OCI-LY1 (cell line): Measurements from ENCODE around the gene MOB1B.

Source experiments
- H2AFZ ChIP-seq: fragments of 200-600 bp; sonication (generic), shearing (Covaris generic); 2 replicates; pipeline ENCODE4 v1.6.0; 2014; ENCODE audit warnings: antibody characterized with exemption, mild to moderate bottlenecking, low read length
- H3F3A ChIP-seq: fragments of 200-600 bp; sonication (generic), shearing (Covaris generic); 2 replicates; pipeline ENCODE4 v1.6.0; 2014; ENCODE audit warnings: mild to moderate bottlenecking, antibody characterized with exemption, low read length, moderate library complexity; ENCODE audit not compliant: insufficient read depth
- H3K27ac ChIP-seq: fragments of 200-600 bp; sonication (generic); 2 replicates; pipeline ENCODE4 v1.5.1; 2014; ENCODE audit warnings: low read length, mixed run types, mild to moderate bottlenecking, low read depth; ENCODE audit not compliant: poor library complexity, severe bottlenecking
- H3K27me3 ChIP-seq: fragments of 200-600 bp; sonication (generic); 2 replicates; pipeline ENCODE4 v1.6.0; 2014; ENCODE audit warnings: antibody characterized with exemption, mild to moderate bottlenecking, low read length, moderate library complexity; ENCODE audit not compliant: insufficient read depth
- H3K36me3 ChIP-seq: fragments of 200-600 bp; sonication (generic); 2 replicates; pipeline ENCODE4 v1.6.1; 2014; ENCODE audit warnings: mild to moderate bottlenecking, antibody characterized with exemption, low read length, moderate library complexity, mixed read lengths; ENCODE audit not compliant: insufficient read depth
- H3K4me1 ChIP-seq: fragments of 200-600 bp; sonication (generic); 2 replicates; pipeline ENCODE4 v1.5.1; 2014; ENCODE audit warnings: mild to moderate bottlenecking, low read length, moderate library complexity; ENCODE audit not compliant: insufficient read depth, severe bottlenecking
- H3K4me2 ChIP-seq: fragments of 200-600 bp; sonication (generic), shearing (Covaris generic); 2 replicates; pipeline ENCODE4 v1.6.1; 2014; ENCODE audit warnings: low read length
- H3K4me3 ChIP-seq: fragments of 200-600 bp; sonication (generic); 2 replicates; pipeline ENCODE4 v1.5.1; 2014; ENCODE audit warnings: low read length, low read depth, mild to moderate bottlenecking, mixed read lengths; ENCODE audit not compliant: poor library complexity, severe bottlenecking
- H3K79me2 ChIP-seq: fragments of 200-600 bp; shearing (Covaris generic); 2 replicates; pipeline ENCODE4 v1.6.1; 2016; ENCODE audit warnings: mixed run types, low read length, mixed read lengths; ENCODE audit not compliant: insufficient read depth
- H3K9ac ChIP-seq: fragments of 200-600 bp; sonication (generic), shearing (Covaris generic); 2 replicates; pipeline ENCODE4 v1.6.1; 2014; ENCODE audit warnings: mild to moderate bottlenecking, low read length, mixed read lengths
- H3K9me2 ChIP-seq: fragments of 200-600 bp; sonication (generic), shearing (Covaris generic); 2 replicates; pipeline ENCODE4 v1.6.1; 2014; ENCODE audit warnings: low read depth, mild to moderate bottlenecking, low read length, mixed read lengths
- H3K9me3 ChIP-seq: fragments of 200-600 bp; shearing (Covaris generic); 2 replicates; pipeline ENCODE4 v1.6.1; 2014; ENCODE audit warnings: low read length, mixed read lengths
- H4K20me1 ChIP-seq: fragments of 200-600 bp; sonication (generic), shearing (Covaris generic); 2 replicates; pipeline ENCODE4 v1.6.0; 2016; ENCODE audit warnings: mild to moderate bottlenecking, low read length; ENCODE audit not compliant: insufficient read depth
- EZH2 ChIP-seq: fragments of 200-600 bp; sonication (generic), shearing (Covaris generic); IDR thresholded peaks from 2 replicates; pipeline ENCODE4 v1.8.0; 2017; ENCODE audit warnings: borderline replicate concordance, mixed run types, mild to moderate bottlenecking, antibody characterized with exemption, low read length, moderate library complexity, mixed read lengths
- TF ChIP-seq, protein P1 (sequence below): fragments of 200-600 bp; sonication (generic), shearing (Covaris generic); IDR thresholded peaks from 2 replicates; pipeline ENCODE4 v1.5.1; 2017; ENCODE audit warnings: mild to moderate bottlenecking, antibody characterized with exemption, low read length, moderate library complexity, mixed read lengths

The MOB1B gene

DNA sequence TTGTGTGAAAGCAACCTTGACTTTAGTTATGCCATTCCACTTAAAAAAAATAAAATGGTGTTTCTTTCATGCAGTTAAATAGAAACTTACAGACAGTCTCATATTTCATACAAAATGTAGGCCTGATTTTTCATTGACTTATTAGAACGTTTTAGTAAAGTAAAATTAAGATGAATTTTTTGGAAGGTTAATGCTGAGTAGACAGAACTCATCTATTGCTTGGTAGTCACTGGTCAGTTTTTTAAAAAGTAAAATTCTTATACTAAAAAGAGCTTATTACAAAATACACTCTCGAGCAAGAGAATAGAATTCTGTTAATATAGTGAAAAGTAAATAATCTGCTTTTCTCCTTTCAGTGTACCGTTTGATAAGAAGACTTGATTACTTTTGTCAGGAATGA lies 21.4 kb upstream of the MOB1B start:
- H3K9me2 ChIP-seq = no peaks in the 10 kb centered on the region
- no peak overlapping the region for H3K27ac ChIP-seq
- H3K36me3 ChIP-seq = no peaks in the 10 kb centered on the region
- no peaks in the 10 kb centered on the region for H3K27me3 ChIP-seq
- no peak for TF ChIP-seq EZH2
- H2AFZ ChIP-seq = no peak overlapping the region
- H3K4me3 ChIP-seq = no peak overlapping the region
- H4K20me1 ChIP-seq = no peaks in the 10 kb centered on the region
- no peak overlapping the region for H3K4me2 ChIP-seq
- no peaks in the 10 kb centered on the region for H3K9me3 ChIP-seq
- peaks cover 1% of the 10 kb centered on the region for H3K4me1 ChIP-seq
- no peak overlapping the region for H3K9ac ChIP-seq
- H3K79me2 ChIP-seq = no peaks in the 10 kb centered on the region
- H3F3A ChIP-seq = no peaks in the 10 kb centered on the region

DNA sequence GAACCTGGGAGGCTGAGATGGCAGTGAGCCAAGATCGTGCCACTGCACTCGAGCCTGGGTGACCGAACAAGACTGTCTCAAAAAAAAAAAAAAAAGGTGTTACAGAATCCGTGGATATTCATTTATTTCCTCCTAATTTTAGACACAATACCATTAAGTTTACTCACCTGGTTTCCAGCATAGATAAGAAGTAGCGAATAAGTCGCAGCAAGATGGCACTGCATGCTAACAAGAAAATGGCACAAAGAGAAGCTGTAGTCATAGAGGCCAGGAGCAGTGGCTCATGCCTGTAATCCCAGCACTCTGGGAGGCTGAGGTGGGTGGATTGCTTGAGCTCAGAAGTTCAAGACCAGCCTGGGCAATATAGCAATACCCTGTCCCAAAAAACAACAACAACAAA lies 17.0 kb upstream of the MOB1B start:
- Histone ChIP-seq H3K9me2 (no peaks in the 10 kb centered on the region), H4K20me1 (no peaks in the 10 kb centered on the region), H3K9ac (no peak overlapping the region), H3F3A (no peaks in the 10 kb centered on the region), H3K4me3 (no peak overlapping the region), H3K4me1 (no peaks in the 10 kb centered on the region), H3K9me3 (no peaks in the 10 kb centered on the region), H3K79me2 (no peaks in the 10 kb centered on the region), H2AFZ (no peak overlapping the region), H3K4me2 (no peak overlapping the region), H3K36me3 (no peaks in the 10 kb centered on the region), H3K27me3 (no peaks in the 10 kb centered on the region), H3K27ac (no peak overlapping the region)
- TF ChIP-seq EZH2 = no peak
- TF ChIP-seq, protein P1, sequence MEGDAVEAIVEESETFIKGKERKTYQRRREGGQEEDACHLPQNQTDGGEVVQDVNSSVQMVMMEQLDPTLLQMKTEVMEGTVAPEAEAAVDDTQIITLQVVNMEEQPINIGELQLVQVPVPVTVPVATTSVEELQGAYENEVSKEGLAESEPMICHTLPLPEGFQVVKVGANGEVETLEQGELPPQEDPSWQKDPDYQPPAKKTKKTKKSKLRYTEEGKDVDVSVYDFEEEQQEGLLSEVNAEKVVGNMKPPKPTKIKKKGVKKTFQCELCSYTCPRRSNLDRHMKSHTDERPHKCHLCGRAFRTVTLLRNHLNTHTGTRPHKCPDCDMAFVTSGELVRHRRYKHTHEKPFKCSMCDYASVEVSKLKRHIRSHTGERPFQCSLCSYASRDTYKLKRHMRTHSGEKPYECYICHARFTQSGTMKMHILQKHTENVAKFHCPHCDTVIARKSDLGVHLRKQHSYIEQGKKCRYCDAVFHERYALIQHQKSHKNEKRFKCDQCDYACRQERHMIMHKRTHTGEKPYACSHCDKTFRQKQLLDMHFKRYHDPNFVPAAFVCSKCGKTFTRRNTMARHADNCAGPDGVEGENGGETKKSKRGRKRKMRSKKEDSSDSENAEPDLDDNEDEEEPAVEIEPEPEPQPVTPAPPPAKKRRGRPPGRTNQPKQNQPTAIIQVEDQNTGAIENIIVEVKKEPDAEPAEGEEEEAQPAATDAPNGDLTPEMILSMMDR = peak; percentile 28; the same call in 1 of the 2 replicates

DNA sequence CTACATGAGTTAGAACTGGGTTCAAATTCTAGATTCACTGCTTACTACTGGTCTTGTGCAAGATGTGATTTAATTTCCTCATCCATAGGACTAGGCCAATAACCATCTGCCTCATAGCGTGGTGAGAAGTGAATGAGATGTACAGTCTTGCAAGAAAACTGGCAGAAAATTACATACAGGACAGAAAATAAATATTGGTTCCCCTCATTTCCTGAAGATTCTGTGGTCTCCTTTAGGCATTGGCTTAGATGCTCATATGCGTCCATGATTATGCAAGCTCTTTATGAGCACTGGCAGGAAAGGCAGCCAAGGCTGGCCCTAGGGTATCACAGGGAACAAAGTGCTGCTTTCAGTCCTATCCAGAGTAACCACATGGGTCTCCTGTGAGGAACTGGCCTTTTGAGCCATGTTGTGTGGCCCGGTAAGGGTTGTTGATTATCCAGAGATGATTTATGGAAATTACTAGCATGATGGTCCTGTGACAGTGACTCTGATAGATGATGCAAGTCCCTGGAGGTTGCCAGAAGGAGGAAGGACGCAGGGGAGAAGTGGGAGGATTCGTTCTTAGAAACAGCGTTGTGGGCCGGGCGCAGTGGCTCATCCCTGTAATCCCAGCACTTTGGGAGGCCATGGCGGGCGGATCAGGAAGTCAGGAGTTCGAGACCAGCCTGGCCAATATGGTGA lies 9.9 kb upstream of the MOB1B start:
- H3K4me2 ChIP-seq = no peak overlapping the region
- H3K4me1 ChIP-seq = peaks cover 12% of the 10 kb centered on the region
- no peaks in the 10 kb centered on the region for H3K9me3 ChIP-seq
- no peak overlapping the region for H2AFZ ChIP-seq
- H3K9ac ChIP-seq = no peak overlapping the region
- H3K27me3 ChIP-seq = no peaks in the 10 kb centered on the region
- no peak for TF ChIP-seq EZH2
- TF ChIP-seq, protein P1 = no peak
- no peak overlapping the region for H3K4me3 ChIP-seq
- no peaks in the 10 kb centered on the region for H3K79me2 ChIP-seq
- H3F3A ChIP-seq = no peaks in the 10 kb centered on the region
- no peaks in the 10 kb centered on the region for H3K9me2 ChIP-seq
- H4K20me1 ChIP-seq = no peaks in the 10 kb centered on the region
- H3K36me3 ChIP-seq = no peaks in the 10 kb centered on the region
- no peak overlapping the region for H3K27ac ChIP-seq

DNA sequence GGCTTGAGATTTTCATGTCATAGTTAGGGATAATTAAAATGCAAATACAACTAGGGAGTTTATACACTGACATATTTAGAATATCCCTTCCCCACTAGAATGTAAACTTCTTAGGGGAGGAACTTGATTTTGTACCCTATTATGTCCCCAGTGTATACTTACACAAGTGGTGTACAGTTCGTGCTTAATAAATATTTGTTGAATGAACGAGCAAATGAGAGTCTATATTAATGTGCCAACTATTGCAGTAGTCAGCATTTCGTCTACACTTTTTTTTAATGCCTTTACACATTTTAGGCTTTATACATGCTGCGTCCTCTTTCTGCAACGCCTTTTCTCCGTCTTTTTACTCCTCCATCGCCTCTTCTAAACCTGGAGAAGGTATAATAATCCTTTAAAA lies 8.4 kb upstream of the MOB1B start:
- Histone ChIP-seq H3K9me3 (no peaks in the 10 kb centered on the region), H3K79me2 (no peaks in the 10 kb centered on the region), H3K27me3 (no peaks in the 10 kb centered on the region), H3K27ac (no peak overlapping the region), H2AFZ (no peak overlapping the region), H3K9me2 (no peaks in the 10 kb centered on the region), H3K4me2 (no peak overlapping the region), H3K4me3 (no peak overlapping the region), H4K20me1 (no peaks in the 10 kb centered on the region), H3F3A (no peaks in the 10 kb centered on the region), H3K4me1 (peaks cover 12% of the 10 kb centered on the region), H3K36me3 (no peaks in the 10 kb centered on the region), H3K9ac (no peak overlapping the region)
- TF ChIP-seq EZH2 = no peak
- TF ChIP-seq, protein P1 = no peak
